ENCODE results near the gene STAP2.

Gene STAP2

GRCh38 chr19:4375164-4376027 lies 36.8 kb upstream of the STAP2 start:
- H3K4me1 ChIP-seq (ENCODE audit: insufficient read depth, low read length, severe bottlenecking), result peaks cover 41% of the 10 kb centered on the region
- H4K20me1 ChIP-seq (ENCODE audit: insufficient read depth, low read length), result no peaks in the 10 kb centered on the region
- H3K9ac ChIP-seq (ENCODE audit: low read length), result no peak overlapping the region; the same call in 1 of the 2 replicates
- peaks cover 6% of the 10 kb centered on the region; the same call in 1 of the 2 replicates for H3K36me3 ChIP-seq (ENCODE audit: insufficient read depth, low read length)
- no peak overlapping the region for H3K27ac ChIP-seq (ENCODE audit: low read depth, low read length, poor library complexity, severe bottlenecking)
- H3K79me2 ChIP-seq (ENCODE audit: insufficient read depth, low read length), result no peaks in the 10 kb centered on the region
- no peaks in the 10 kb centered on the region for H3F3A ChIP-seq (ENCODE audit: insufficient read depth, low read length)
- no peak overlapping the region for H3K4me3 ChIP-seq (ENCODE audit: low read depth, low read length, poor library complexity, severe bottlenecking)
- H3K4me2 ChIP-seq (ENCODE audit: low read length), result peak overlapping the region; percentile 13; the same call in 1 of the 2 replicates
- no peaks in the 10 kb centered on the region for H3K27me3 ChIP-seq (ENCODE audit: insufficient read depth, low read length)
- TF ChIP-seq EZH2 (IDR thresholded peaks at IDR 0.05; ENCODE audit: borderline replicate concordance, low read length), result no peak
- peak; percentile 45 for TF ChIP-seq CTCF (IDR thresholded peaks at IDR 0.05; ENCODE audit: low read length)
- no peaks in the 10 kb centered on the region for H3K9me2 ChIP-seq (ENCODE audit: low read depth, low read length)
- H2AFZ ChIP-seq (ENCODE audit: low read length), result no peak overlapping the region
- H3K9me3 ChIP-seq (ENCODE audit: low read length), result no peaks in the 10 kb centered on the region

- H3K4me3 ChIP-seq (ENCODE audit: low read depth, low read length, poor library complexity, severe bottlenecking), result no peak overlapping the region
- no peak for TF ChIP-seq CTCF (IDR thresholded peaks at IDR 0.05; ENCODE audit: low read length)
- TF ChIP-seq EZH2 (IDR thresholded peaks at IDR 0.05; ENCODE audit: borderline replicate concordance, low read length), result no peak
- no peak overlapping the region for H3K27ac ChIP-seq (ENCODE audit: low read depth, low read length, poor library complexity, severe bottlenecking)
- H2AFZ ChIP-seq (ENCODE audit: low read length), result no peak overlapping the region
- H3K4me2 ChIP-seq (ENCODE audit: low read length), result no peak overlapping the region
- H4K20me1 ChIP-seq (ENCODE audit: insufficient read depth, low read length), result no peaks in the 10 kb centered on the region
- no peaks in the 10 kb centered on the region for H3K9me3 ChIP-seq (ENCODE audit: low read length)
- H3K9ac ChIP-seq (ENCODE audit: low read length), result no peak overlapping the region
- H3K79me2 ChIP-seq (ENCODE audit: insufficient read depth, low read length), result no peaks in the 10 kb centered on the region
- peaks cover 41% of the 10 kb centered on the region for H3K4me1 ChIP-seq (ENCODE audit: insufficient read depth, low read length, severe bottlenecking)
- no peaks in the 10 kb centered on the region for H3K9me2 ChIP-seq (ENCODE audit: low read depth, low read length)
- no peaks in the 10 kb centered on the region for H3F3A ChIP-seq (ENCODE audit: insufficient read depth, low read length)
- no peaks in the 10 kb centered on the region for H3K27me3 ChIP-seq (ENCODE audit: insufficient read depth, low read length)
- peaks cover 6% of the 10 kb centered on the region; the same call in 1 of the 2 replicates for H3K36me3 ChIP-seq (ENCODE audit: insufficient read depth, low read length)
Measured at GRCh38 chr19:4374498-4375163, 36.0 kb upstream of the STAP2 start.

DNA sequence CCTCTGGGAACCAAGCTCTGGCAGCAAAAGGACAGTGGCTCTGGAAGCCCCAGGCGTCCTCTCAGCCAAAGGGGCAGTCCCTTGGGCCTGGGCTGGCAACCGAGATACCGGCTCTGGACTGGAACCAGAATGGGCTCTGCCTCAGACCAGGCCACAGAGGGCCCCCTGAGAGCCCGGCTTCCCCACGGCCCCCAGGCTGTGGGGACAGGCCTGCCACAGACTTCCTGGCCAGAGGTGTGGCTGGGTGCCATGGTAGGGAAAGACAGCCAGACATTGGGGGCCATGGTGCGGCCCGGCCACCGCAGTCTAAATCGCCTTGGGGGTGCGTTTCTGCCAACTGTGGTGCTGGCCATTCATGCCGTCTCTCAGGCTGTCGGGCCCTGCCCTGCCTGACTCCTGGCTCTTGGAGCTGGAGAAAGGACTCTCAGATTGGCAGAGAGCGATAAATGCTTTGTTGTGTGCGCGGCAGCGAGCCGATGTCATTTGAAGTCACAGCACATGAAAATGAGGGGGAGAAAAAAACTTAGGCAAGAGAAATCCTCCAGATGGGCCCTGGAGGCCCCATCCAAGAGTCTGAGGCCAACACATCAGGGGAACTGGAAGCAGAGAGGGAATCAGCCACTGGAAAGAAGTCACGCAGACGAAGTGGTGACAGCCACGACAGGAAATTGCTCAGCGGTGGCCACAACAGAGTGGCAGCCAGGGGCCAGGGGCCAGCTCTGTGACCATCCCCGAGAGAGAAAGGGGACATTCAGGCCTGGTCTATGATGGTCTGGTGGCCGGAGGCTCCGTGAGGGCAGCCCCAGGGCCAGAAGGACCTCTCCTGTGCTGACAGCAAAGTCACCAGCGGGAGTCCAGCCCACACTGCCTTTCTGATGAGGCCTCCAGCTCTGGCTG lies 35.2 kb upstream of the STAP2 start:
- TF ChIP-seq EZH2 (IDR thresholded peaks at IDR 0.05; ENCODE audit: borderline replicate concordance, low read length) (no peak), CTCF (IDR thresholded peaks at IDR 0.05; ENCODE audit: low read length) (no peak)
- H3K4me1 ChIP-seq (ENCODE audit: insufficient read depth, low read length, severe bottlenecking), result peaks cover 44% of the 10 kb centered on the region
- no peak overlapping the region for H3K4me3 ChIP-seq (ENCODE audit: low read depth, low read length, poor library complexity, severe bottlenecking)

More for the DNA sequence above, 35.2 kb upstream of the STAP2 start:
- Histone ChIP-seq H3K9ac (ENCODE audit: low read length) (no peak overlapping the region), H3K79me2 (ENCODE audit: insufficient read depth, low read length) (no peaks in the 10 kb centered on the region), H3K4me2 (ENCODE audit: low read length) (no peak overlapping the region), H3K36me3 (ENCODE audit: insufficient read depth, low read length) (peaks cover 6% of the 10 kb centered on the region; the same call in 1 of the 2 replicates), H3K27ac (ENCODE audit: low read depth, low read length, poor library complexity, severe bottlenecking) (no peak overlapping the region), H4K20me1 (ENCODE audit: insufficient read depth, low read length) (no peaks in the 10 kb centered on the region), H3K27me3 (ENCODE audit: insufficient read depth, low read length) (no peaks in the 10 kb centered on the region), H3K9me3 (ENCODE audit: low read length) (no peaks in the 10 kb centered on the region), H3K9me2 (ENCODE audit: low read depth, low read length) (no peaks in the 10 kb centered on the region), H2AFZ (ENCODE audit: low read length) (no peak overlapping the region), H3F3A (ENCODE audit: insufficient read depth, low read length) (no peaks in the 10 kb centered on the region)
